H9 (cell line): ENCODE results near the gene MMP25. TPM values are rescaled to one million over a fixed set of nuclear protein-coding genes. Genes with fewer than 3 reads are reported as not detected.
A peak's percentile ranks its signal among the peaks of the same experiment; 100 is the strongest.

Experiments
- DNase-seq: peaks from one replicate; pipeline ENCODE4 v3.0.0-alpha.2; 2017
- H2AFZ ChIP-seq: one replicate; pipeline ENCODE4 v1.6.1; 2013; ENCODE audit warnings: mild to moderate bottlenecking, low read length, control low read depth, moderate library complexity
- H2AK5ac ChIP-seq: 2 replicates; pipeline ENCODE4 v1.6.1; 2013; ENCODE audit warnings: low read length, control low read depth, mixed read lengths; ENCODE audit not compliant: insufficient read length
- H2BK120ac ChIP-seq: one replicate; pipeline ENCODE4 v1.6.1; 2013; ENCODE audit warnings: low read depth, mild to moderate bottlenecking, low read length, control low read depth, inconsistent platforms; ENCODE audit not compliant: poor library complexity, severe bottlenecking
- H2BK12ac ChIP-seq: 2 replicates; pipeline ENCODE4 v1.6.1; 2013; ENCODE audit warnings: low read length, control low read depth, mixed read lengths, low read depth; ENCODE audit not compliant: insufficient read length
- H2BK15ac ChIP-seq: 2 replicates; pipeline ENCODE4 v1.6.1; 2013; ENCODE audit warnings: low read depth, low read length, control low read depth
- H2BK20ac ChIP-seq: one replicate; pipeline ENCODE4 v1.6.1; 2013; ENCODE audit warnings: low read depth, mild to moderate bottlenecking, low read length, control low read depth, inconsistent platforms; ENCODE audit not compliant: poor library complexity, severe bottlenecking
- H2BK5ac ChIP-seq: 2 replicates; pipeline ENCODE4 v1.6.1; 2013; ENCODE audit warnings: low read length, control low read depth, mixed read lengths; ENCODE audit not compliant: insufficient read length
- H3K14ac ChIP-seq: 2 replicates; pipeline ENCODE4 v1.6.1; 2013; ENCODE audit warnings: low read length, control low read depth; ENCODE audit not compliant: insufficient read depth
- H3K18ac ChIP-seq: 2 replicates; pipeline ENCODE4 v1.6.1; 2013; ENCODE audit warnings: low read depth, mild to moderate bottlenecking, mixed read lengths, low read length, control low read depth; ENCODE audit not compliant: insufficient read length
- H3K23ac ChIP-seq: 2 replicates; pipeline ENCODE4 v1.6.1; 2013; ENCODE audit warnings: low read length, control low read depth, mixed read lengths, low read depth; ENCODE audit not compliant: insufficient read length
- H3K23me2 ChIP-seq: 2 replicates; pipeline ENCODE4 v1.6.1; 2013; ENCODE audit warnings: low read depth, mild to moderate bottlenecking, mixed read lengths, low read length, control low read depth; ENCODE audit not compliant: insufficient read length, poor library complexity, severe bottlenecking
- H3K27ac ChIP-seq: 2 replicates; pipeline ENCODE4 v1.5.1; 2013; ENCODE audit warnings: low read length, control low read depth, mixed read lengths, low read depth; ENCODE audit not compliant: insufficient read length
- H3K27me3 ChIP-seq: 2 replicates; pipeline ENCODE4 v1.6.1; 2013; ENCODE audit warnings: low read length, control low read depth, inconsistent platforms; ENCODE audit not compliant: insufficient read depth
- H3K4ac ChIP-seq: 2 replicates; pipeline ENCODE4 v1.6.1; 2013; ENCODE audit warnings: low read depth, mild to moderate bottlenecking, control low read depth, inconsistent platforms, low read length, moderate library complexity
- H3K4me1 ChIP-seq: 2 replicates; pipeline ENCODE4 v1.6.1; 2013; ENCODE audit warnings: low read length, control low read depth, inconsistent platforms; ENCODE audit not compliant: insufficient read depth
- H3K4me2 ChIP-seq: 2 replicates; pipeline ENCODE4 v1.6.1; 2013; ENCODE audit warnings: low read length, control low read depth, mixed read lengths; ENCODE audit not compliant: insufficient read length, insufficient read depth
- H3K56ac ChIP-seq: 2 replicates; pipeline ENCODE4 v1.6.1; 2013; ENCODE audit warnings: low read depth, mild to moderate bottlenecking, mixed read lengths, low read length, control low read depth; ENCODE audit not compliant: insufficient read length
- H3K79me1 ChIP-seq: 2 replicates; pipeline ENCODE4 v1.6.1; 2013; ENCODE audit warnings: low read depth, mild to moderate bottlenecking, moderate library complexity, low read length, control low read depth, inconsistent platforms; ENCODE audit not compliant: insufficient read depth, poor library complexity, severe bottlenecking
- H3K79me2 ChIP-seq: 2 replicates; pipeline ENCODE4 v1.6.1; 2013; ENCODE audit warnings: low read length, control low read depth, inconsistent platforms; ENCODE audit not compliant: insufficient read depth
- H3K9ac ChIP-seq: 2 replicates; pipeline ENCODE4 v1.6.1; 2013; ENCODE audit warnings: low read length, control low read depth, mixed read lengths; ENCODE audit not compliant: insufficient read length; ENCODE audit errors: extremely low read depth
- H3K9me3 ChIP-seq: one replicate; pipeline ENCODE4 v1.6.1; 2013; ENCODE audit warnings: low read depth, low read length, inconsistent platforms; ENCODE audit not compliant: control insufficient read depth
- H3T11ph ChIP-seq: one replicate; pipeline ENCODE4 v1.6.1; 2013; ENCODE audit warnings: mild to moderate bottlenecking, low read length, control low read depth, inconsistent platforms
- H4K20me1 ChIP-seq: one replicate; pipeline ENCODE4 v1.6.1; 2013; ENCODE audit not compliant: control insufficient read depth, insufficient read length, insufficient read depth
- H4K5ac ChIP-seq: 2 replicates; pipeline ENCODE4 v1.6.1; 2013; ENCODE audit warnings: low read depth, mild to moderate bottlenecking, mixed read lengths, low read length, control low read depth; ENCODE audit not compliant: insufficient read length
- H4K8ac ChIP-seq: replicated peaks from 2 replicates; pipeline ENCODE4 v1.6.1; 2013; ENCODE audit warnings: low read length, control low read depth, mixed read lengths, low read depth; ENCODE audit not compliant: insufficient read length
- H4K91ac ChIP-seq: 2 replicates; pipeline ENCODE4 v1.6.1; 2013; ENCODE audit warnings: low read depth, mild to moderate bottlenecking, moderate library complexity, mixed read lengths, low read length, control low read depth; ENCODE audit not compliant: insufficient read length
- H3K27ac Mint-ChIP-seq, 3 experiments: 2 replicates in 2 of 3; 3 replicates in 1 of 3; pipeline ENCODE4 v1.8.0; 2020 to 2021; ENCODE audit warnings: mixed read lengths in 3 of 3, mild to moderate bottlenecking in 1 of 3, moderate library complexity in 1 of 3
- H3K27me3 Mint-ChIP-seq: 2 replicates; pipeline ENCODE4 v1.8.0; 2021; ENCODE audit warnings: low read depth, mild to moderate bottlenecking, moderate library complexity, mixed read lengths
- H3K36me3 Mint-ChIP-seq, 3 experiments: 2 replicates in 2 of 3; 3 replicates in 1 of 3; pipeline ENCODE4 v1.8.0; 2020 to 2021; ENCODE audit warnings: low read depth in 3 of 3, mixed read lengths in 3 of 3; ENCODE audit not compliant: insufficient read depth in 1 of 3
- H3K4me1 Mint-ChIP-seq, 2 experiments: 2 replicates each; pipeline ENCODE4 v1.8.0; 2020; ENCODE audit warnings: mixed read lengths in 2 of 2
- H3K4me3 Mint-ChIP-seq, 2 experiments: 2 replicates in 1 of 2; 3 replicates in 1 of 2; pipeline ENCODE4 v1.8.0; 2020 to 2021; ENCODE audit warnings: mild to moderate bottlenecking in 2 of 2, mixed read lengths in 2 of 2, moderate library complexity in 1 of 2
- H3K9me3 Mint-ChIP-seq, 2 experiments: 2 replicates in 1 of 2; 3 replicates in 1 of 2; pipeline ENCODE4 v1.8.0; 2020; ENCODE audit warnings: mild to moderate bottlenecking in 2 of 2, mixed read lengths in 2 of 2, moderate library complexity in 1 of 2
- WGBS: extraction: QIAGEN DNeasy Blood & Tissue Kit; methylation state at CpG from one replicate; pipeline ENCODE4 v1.1.7; 2013; ENCODE audit warnings: missing lambda C conversion rate, low lambda C conversion rate, mixed read lengths; ENCODE audit not compliant: insufficient read length; ENCODE audit errors: extremely low coverage; 5-methylcytosine and 5-hydroxymethylcytosine counted together
- total RNA-seq: library from RNA; stranded (reverse); gene quantifications from 2 replicates; pipeline ENCODE4 v1.2.1, GENCODE V29; 2021
- TF ChIP-seq, protein P1 (sequence below): fragments of 200-600 bp; sonication (generic); conservative IDR thresholded peaks from 3 replicates; pipeline ENCODE4 v1.8.0; 2021; ENCODE audit warnings: antibody characterized with exemption, mild to moderate bottlenecking

Gene MMP25
- total RNA-seq, 1 experiment from 2014 or later: 13.5 TPM

DNA sequence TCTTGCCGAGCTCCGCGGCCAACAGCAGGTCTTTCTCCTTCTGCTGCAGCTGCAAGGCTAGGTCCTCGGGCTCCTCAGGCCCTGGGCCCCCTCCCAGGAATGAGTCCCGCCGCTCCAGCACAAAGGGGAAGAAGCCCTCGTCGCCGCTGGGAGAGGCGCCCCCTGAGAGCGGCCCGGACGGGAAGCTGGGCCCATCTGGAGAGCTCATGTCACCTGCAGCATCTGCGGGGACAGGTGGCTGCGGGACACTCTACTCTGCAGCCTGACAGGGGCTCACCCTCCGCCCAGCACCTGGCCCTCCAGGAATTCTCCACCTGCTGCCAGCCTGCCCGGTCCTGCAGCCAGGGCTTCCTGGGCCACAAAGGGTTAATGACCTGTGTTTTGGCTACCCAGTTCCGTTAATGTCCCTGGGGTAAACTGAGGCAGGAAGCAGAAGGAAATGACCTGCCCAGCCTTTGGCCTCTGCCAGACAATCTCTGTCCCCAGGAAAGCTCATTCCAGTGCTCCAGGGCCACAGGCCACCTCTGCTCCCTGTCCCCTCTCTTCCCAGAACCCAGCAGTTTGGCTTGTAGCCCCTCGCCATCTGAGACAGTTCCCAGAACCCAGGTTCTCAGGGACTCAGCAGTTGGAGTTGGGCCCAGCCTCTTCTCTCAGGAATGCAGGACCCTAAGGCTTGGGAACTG lies 10.9 kb upstream of the MMP25 start:
- WGBS: no CpG with 5 or more reads among the region's 19 CpGs
- Histone ChIP-seq H4K20me1 (peaks cover 3% of the 10 kb centered on the region), H3K4ac (no peak overlapping the region), H2BK12ac (no peak overlapping the region), H3K23me2 (peaks cover 7% of the 10 kb centered on the region), H2AK5ac (no peak overlapping the region), H3K27ac (no peak overlapping the region), H3K56ac (no peak overlapping the region), H3K18ac (no peak overlapping the region), H4K5ac (no peak overlapping the region), H3K4me1 (no peaks in the 10 kb centered on the region; the same call in 1 of the 2 replicates), H4K91ac (no peak overlapping the region), H3K27me3 (no peaks in the 10 kb centered on the region), H2BK20ac (no peak overlapping the region), H3K23ac (no peak overlapping the region), H2BK15ac (no peak overlapping the region), H4K8ac (no peak overlapping the region), H2AFZ (no peak overlapping the region), H2BK5ac (no peak overlapping the region), H3K79me1 (no peaks in the 10 kb centered on the region), H3K14ac (no peak overlapping the region), H3K4me2 (peak overlapping the region; percentile 78), H3K9me3 (no peaks in the 10 kb centered on the region), H3K79me2 (no peaks in the 10 kb centered on the region), H3K9ac (no peak overlapping the region), H2BK120ac (no peak overlapping the region), H3T11ph (no peak overlapping the region)
- Mint-ChIP-seq H3K4me3 (peak overlapping the region; percentile 66 to 79), H3K36me3 (peaks cover 3 to 5% (median 3%) of the 10 kb centered on the region in 3 experiments; a peak in 4 of 7 replicates), H3K9me3 (no peaks in the 10 kb centered on the region), H3K4me1 (peaks cover 30 to 35% of the 10 kb centered on the region in 2 experiments), H3K27ac (peak overlapping the region in 1 of 3 experiments; percentile 15; a peak in 2 of 7 replicates), H3K27me3 (peaks cover 44% of the 10 kb centered on the region)
- TF ChIP-seq, protein P1, sequence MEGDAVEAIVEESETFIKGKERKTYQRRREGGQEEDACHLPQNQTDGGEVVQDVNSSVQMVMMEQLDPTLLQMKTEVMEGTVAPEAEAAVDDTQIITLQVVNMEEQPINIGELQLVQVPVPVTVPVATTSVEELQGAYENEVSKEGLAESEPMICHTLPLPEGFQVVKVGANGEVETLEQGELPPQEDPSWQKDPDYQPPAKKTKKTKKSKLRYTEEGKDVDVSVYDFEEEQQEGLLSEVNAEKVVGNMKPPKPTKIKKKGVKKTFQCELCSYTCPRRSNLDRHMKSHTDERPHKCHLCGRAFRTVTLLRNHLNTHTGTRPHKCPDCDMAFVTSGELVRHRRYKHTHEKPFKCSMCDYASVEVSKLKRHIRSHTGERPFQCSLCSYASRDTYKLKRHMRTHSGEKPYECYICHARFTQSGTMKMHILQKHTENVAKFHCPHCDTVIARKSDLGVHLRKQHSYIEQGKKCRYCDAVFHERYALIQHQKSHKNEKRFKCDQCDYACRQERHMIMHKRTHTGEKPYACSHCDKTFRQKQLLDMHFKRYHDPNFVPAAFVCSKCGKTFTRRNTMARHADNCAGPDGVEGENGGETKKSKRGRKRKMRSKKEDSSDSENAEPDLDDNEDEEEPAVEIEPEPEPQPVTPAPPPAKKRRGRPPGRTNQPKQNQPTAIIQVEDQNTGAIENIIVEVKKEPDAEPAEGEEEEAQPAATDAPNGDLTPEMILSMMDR: no peak
- DNase-seq: no peak
